GM12878 (cell line): ENCODE measurements around the gene MED13L. TPM values are rescaled to one million over a fixed set of nuclear protein-coding genes. Genes with fewer than 3 reads are reported as not detected.

Experiments
- ATAC-seq: fragments of 200-7000 bp; cut with Tn5 transposase; 3 replicates; pipeline ENCODE4 v1.9.1; 2020; ENCODE audit warnings: mild to moderate bottlenecking, moderate library complexity
- BruUV-seq: library from RNA; stranded (reverse); fragments of 400-500 nt; replicated peaks from 2 replicates; lab custom pipeline; 2021; lab: Mats Ljungman, UMichigan
- CTCF ChIA-PET: fragments of 300-600 bp; sonication (Branson Sonifier 250); formaldehyde crosslinking; extraction: SDS; loops from one replicate; lab custom pipeline; 2021; ENCODE audit warnings: inconsistent platforms; lab: Yijun Ruan, JAX
- POLR2A ChIA-PET: fragments of 350-600 bp; formaldehyde crosslinking; extraction: SDS; loops from one replicate; lab custom pipeline; 2021; ENCODE audit warnings: inconsistent platforms; lab: Charles Lee
- RAD21 ChIA-PET: fragments of 300-600 bp; sonication (Branson Sonifier 250); formaldehyde crosslinking; loops from one replicate; lab custom pipeline; 2023; ENCODE audit warnings: antibody characterized with exemption; ENCODE audit not compliant: unreplicated experiment; lab: Charles Lee
- SMC1A ChIA-PET: fragments of 300-600 bp; sonication (Branson Sonifier 250); formaldehyde crosslinking; loops from one replicate; lab custom pipeline; 2023; ENCODE audit not compliant: unreplicated experiment, uncharacterized antibody; lab: Charles Lee
- DNase-seq: peaks from one replicate; pipeline ENCODE4 v3.0.0-alpha.2; 2011; ENCODE audit warnings: low read depth, low spot score
- FAIRE-seq: peaks from 3 replicates; lab custom pipeline; 2011; peaks lifted over from hg19 to GRCh38; lab: Jason Lieb, UNC
- H2AFZ ChIP-seq: 2 replicates; pipeline ENCODE4 v1.6.0; 2011; ENCODE audit warnings: low read depth, low read length, control low read depth; ENCODE audit not compliant: control insufficient read depth
- H3K27ac ChIP-seq: 2 replicates; pipeline ENCODE4 v1.5.1; 2011; ENCODE audit warnings: control low read depth; ENCODE audit not compliant: control insufficient read depth, insufficient read depth
- H3K27me3 ChIP-seq, 2 experiments: replicated peaks in 1 of 2; 2 replicates each; pipeline versions ENCODE4 v1.6.0 to v1.6.1; 2011; ENCODE audit warnings: low read length in 1 of 2; ENCODE audit not compliant: control insufficient read depth in 2 of 2, insufficient read depth in 2 of 2
- H3K36me3 ChIP-seq, 2 experiments: 2 replicates each; pipeline ENCODE4 v1.5.1; 2011; ENCODE audit warnings: low read length in 1 of 2; ENCODE audit not compliant: control insufficient read depth in 2 of 2, insufficient read depth in 2 of 2
- H3K4me1 ChIP-seq: 2 replicates; pipeline ENCODE4 v1.6.1; 2011; ENCODE audit warnings: mild to moderate bottlenecking, low read length, moderate library complexity, mixed read lengths; ENCODE audit not compliant: control insufficient read depth, insufficient read depth
- H3K4me2 ChIP-seq: 2 replicates; pipeline ENCODE4 v1.6.0; 2011; ENCODE audit warnings: control low read depth; ENCODE audit not compliant: control insufficient read depth, insufficient read depth
- H3K4me3 ChIP-seq: fragments of 200-600 bp; sonication (generic); 2 replicates; pipeline ENCODE4 v1.5.1; 2016
- H3K79me2 ChIP-seq: 2 replicates; pipeline ENCODE4 v1.6.0; 2011; ENCODE audit warnings: low read length; ENCODE audit not compliant: control insufficient read depth, insufficient read depth
- H3K9ac ChIP-seq: 2 replicates; pipeline ENCODE4 v1.8.0; 2011; ENCODE audit warnings: low read length, control low read depth, mixed read lengths; ENCODE audit not compliant: control insufficient read depth, insufficient read depth
- H3K9me3 ChIP-seq: replicated peaks from 3 replicates; pipeline ENCODE4 v1.5.1; 2011; ENCODE audit warnings: mild to moderate bottlenecking, low read length; ENCODE audit not compliant: control insufficient read depth, insufficient read depth
- H4K20me1 ChIP-seq: 2 replicates; pipeline ENCODE4 v1.6.0; 2011; ENCODE audit not compliant: control insufficient read depth, insufficient read depth
- BCL11A ChIP-seq: IDR thresholded peaks from 2 replicates; pipeline ENCODE4 v1.6.1; 2011; ENCODE audit warnings: low read depth, low read length
- BRCA1 ChIP-seq: IDR thresholded peaks from 2 replicates; pipeline ENCODE4 v1.6.1; 2011; ENCODE audit warnings: low read depth, low read length, improper control_type of control experiment
- CEBPZ ChIP-seq: fragments of 150-350 bp; IDR thresholded peaks from 2 replicates; pipeline ENCODE4 v1.6.1; 2016; ENCODE audit warnings: low read depth, low read length
- HDAC6 ChIP-seq: fragments of 200-600 bp; sonication (generic); IDR thresholded peaks from one replicate; pipeline ENCODE4 v1.8.0; 2017; ENCODE audit warnings: antibody characterized with exemption; ENCODE audit not compliant: unreplicated experiment
- IRF4 ChIP-seq: IDR thresholded peaks from 2 replicates; pipeline ENCODE4 v1.6.1; 2011; ENCODE audit warnings: low read depth, low read length
- NKRF ChIP-seq: fragments of 450-650 bp; conservative IDR thresholded peaks from 2 replicates; pipeline ENCODE4 v1.6.1; 2017; ENCODE audit warnings: mild to moderate bottlenecking, moderate library complexity
- PBX3 ChIP-seq: IDR thresholded peaks from 2 replicates; pipeline ENCODE4 v1.6.1; 2011; ENCODE audit warnings: mild to moderate bottlenecking, low read depth, low read length, moderate library complexity; ENCODE audit not compliant: insufficient replicate concordance
- SIX5 ChIP-seq: IDR thresholded peaks from 2 replicates; pipeline ENCODE4 v1.6.1; 2011; ENCODE audit warnings: mild to moderate bottlenecking, low read depth, low read length, moderate library complexity; ENCODE audit not compliant: severe bottlenecking
- SUZ12 ChIP-seq: fragments of 200-600 bp; sonication (generic); IDR thresholded peaks from one replicate; pipeline ENCODE4 v1.6.1; 2018; ENCODE audit warnings: antibody characterized with exemption, mild to moderate bottlenecking; ENCODE audit not compliant: unreplicated experiment
- TAF1 ChIP-seq: IDR thresholded peaks from 2 replicates; pipeline ENCODE4 v1.6.1; 2011; ENCODE audit warnings: mild to moderate bottlenecking, low read depth, low read length, borderline replicate concordance
- TBL1XR1 ChIP-seq: IDR thresholded peaks from 2 replicates; pipeline ENCODE4 v1.6.1; 2012; ENCODE audit warnings: low read depth, low read length, improper control_type of control experiment
- WGBS: methylation state at CpG from one replicate; pipeline ENCODE4 v1.1.6; 2016; ENCODE audit warnings: low lambda C conversion rate; ENCODE audit not compliant: insufficient replicate concordance, insufficient coverage; ENCODE audit errors: missing lambda C conversion rate; 5-methylcytosine and 5-hydroxymethylcytosine counted together
- in situ Hi-C: fragments of 300-500 bp; cut with MboI; formaldehyde crosslinking; loops from 9 replicates; pipeline ENCODE4 v1.14.3; 2018; ENCODE audit warnings: mixed read lengths
- intact Hi-C: fragments of 100-400 bp; cut with micrococcal nuclease; formaldehyde crosslinking; loops from one replicate; pipeline ENCODE4 v1.14.2; 2022; ENCODE audit not compliant: unreplicated experiment
- polyA plus RNA-seq, 11 experiments: library from polyadenylated mRNA; depleted of rRNA in 4 of 11; unstranded in 6 of 11; stranded (reverse) in 5 of 11; fragments of >200 nt; fragmentation: Nextera tagmentation in 4 of 11; fragmentation: Illumina TruSeq in 1 of 11; extraction: Ambion mirVana in 4 of 11; extraction: Trizol in 1 of 11; gene quantifications; 1 replicate in 1 of 11; 2 replicates in 10 of 11; pipeline versions ENCODE4 v1.2.1 to v1.2.3, GENCODE V29; 2011 to 2016; ENCODE audit warnings: inconsistent platforms in 2 of 11, missing spikeins in 2 of 11, low read depth in 1 of 11
- total RNA-seq, 4 experiments: library from RNA; depleted of rRNA in 3 of 4; stranded (reverse); fragments of >200 nt in 3 of 4; fragmentation: Illumina TruSeq in 1 of 4; extraction: Trizol in 1 of 4; gene quantifications; 2 replicates each; pipeline versions ENCODE4 v1.2.1 to v1.2.3, GENCODE V29; 2013 to 2021

Gene MED13L
- total and polyA plus RNA-seq, 10 of the 15 experiments (the other 5 are each of a cell fraction or from before 2014, with no cell fraction given): 3.7 to 30.1 (median 9.1) TPM

- no peak overlapping the region for H3K4me2 ChIP-seq
- ChIA-PET SMC1A (no interaction called here), CTCF (no interaction called here), RAD21 (no interaction called here), POLR2A (no interaction called here)
- no peak for DNase-seq
- WGBS: 44% methylated on average over 1 of the region's 1 CpG
- H3K4me1 ChIP-seq: no peaks in the 10 kb centered on the region
- H3K36me3 ChIP-seq: no peaks in the 10 kb centered on the region
- no peak overlapping the region for H3K4me3 ChIP-seq
- TF ChIP-seq IRF4 (no peak), SIX5 (no peak), TAF1 (no peak)
- no peak for FAIRE-seq
- no peak overlapping the region for H3K27ac ChIP-seq
- in situ Hi-C loops (loop anchor here (10.0 kb wide), 2 partner anchors 1287 to 1927 kb away; no protein-coding TSS in a partner anchor), intact Hi-C loops (loop anchor here (10.0 kb wide), 1 partner anchor 117 kb away; no protein-coding TSS in a partner anchor)
- H2AFZ ChIP-seq: no peak overlapping the region
- no peak overlapping the region for H3K9ac ChIP-seq
- H3K9me3 ChIP-seq: no peaks in the 10 kb centered on the region
- H3K27me3 ChIP-seq: no peaks in the 10 kb centered on the region; a peak in 1 of 4 replicates
- BruUV-seq: no TSS peak
- H3K79me2 ChIP-seq: no peaks in the 10 kb centered on the region
- no peak for ATAC-seq
- H4K20me1 ChIP-seq: no peaks in the 10 kb centered on the region
Measured at GRCh38 chr12:115911360-115911759, 366.1 kb downstream of the MED13L start.

- no peaks in the 10 kb centered on the region for H3K36me3 ChIP-seq
- ChIA-PET POLR2A (no interaction called here), CTCF (no interaction called here), RAD21 (interaction anchor here (0.6 kb wide), 1 partner anchor 1091 kb away, joined by 3 read pairs; no protein-coding TSS in a partner anchor), SMC1A (no interaction called here)
- H3K4me1 ChIP-seq: no peaks in the 10 kb centered on the region
- 44% methylated on average over 5 of the region's 5 CpGs for WGBS
- no peak for DNase-seq
- FAIRE-seq: no peak
- intact Hi-C loops (loop anchor here (10.0 kb wide), 1 partner anchor 115 kb away; no protein-coding TSS in a partner anchor), in situ Hi-C loops (loop anchor here (10.0 kb wide), 2 partner anchors 1285 to 1925 kb away; no protein-coding TSS in a partner anchor)
- H3K27ac ChIP-seq: no peak overlapping the region
- BruUV-seq: no TSS peak
- no peak overlapping the region for H3K4me2 ChIP-seq
- no peak overlapping the region for H2AFZ ChIP-seq
- H3K9ac ChIP-seq: no peak overlapping the region
- H4K20me1 ChIP-seq: no peaks in the 10 kb centered on the region
- no peak overlapping the region for H3K4me3 ChIP-seq
- no peaks in the 10 kb centered on the region for H3K79me2 ChIP-seq
- H3K27me3 ChIP-seq: no peaks in the 10 kb centered on the region; a peak in 1 of 4 replicates
- ATAC-seq: no peak
- H3K9me3 ChIP-seq: no peaks in the 10 kb centered on the region
- TF ChIP-seq TBL1XR1: no peak
- TF ChIP-seq CEBPZ: no peak
- no peak for TF ChIP-seq BCL11A
- TF ChIP-seq NKRF: no peak
- TF ChIP-seq BRCA1: no peak
- TF ChIP-seq SUZ12: no peak
- TF ChIP-seq HDAC6: no peak
- TF ChIP-seq PBX3: no peak
Measured at GRCh38 chr12:115910057-115910456, 367.4 kb downstream of the MED13L start.
